NCI-H446 treated with DMSO at 0.1 percent for 48 hours (cell line): Measurements from ENCODE around the gene EML6.
A peak's percentile ranks its signal among the peaks of the same experiment; 100 is the strongest.

Source experiments
- DNase-seq: peaks from one replicate; lab custom pipeline; 2025; lab: John Stamatoyannopoulos, UW

EML6 gene

DNA sequence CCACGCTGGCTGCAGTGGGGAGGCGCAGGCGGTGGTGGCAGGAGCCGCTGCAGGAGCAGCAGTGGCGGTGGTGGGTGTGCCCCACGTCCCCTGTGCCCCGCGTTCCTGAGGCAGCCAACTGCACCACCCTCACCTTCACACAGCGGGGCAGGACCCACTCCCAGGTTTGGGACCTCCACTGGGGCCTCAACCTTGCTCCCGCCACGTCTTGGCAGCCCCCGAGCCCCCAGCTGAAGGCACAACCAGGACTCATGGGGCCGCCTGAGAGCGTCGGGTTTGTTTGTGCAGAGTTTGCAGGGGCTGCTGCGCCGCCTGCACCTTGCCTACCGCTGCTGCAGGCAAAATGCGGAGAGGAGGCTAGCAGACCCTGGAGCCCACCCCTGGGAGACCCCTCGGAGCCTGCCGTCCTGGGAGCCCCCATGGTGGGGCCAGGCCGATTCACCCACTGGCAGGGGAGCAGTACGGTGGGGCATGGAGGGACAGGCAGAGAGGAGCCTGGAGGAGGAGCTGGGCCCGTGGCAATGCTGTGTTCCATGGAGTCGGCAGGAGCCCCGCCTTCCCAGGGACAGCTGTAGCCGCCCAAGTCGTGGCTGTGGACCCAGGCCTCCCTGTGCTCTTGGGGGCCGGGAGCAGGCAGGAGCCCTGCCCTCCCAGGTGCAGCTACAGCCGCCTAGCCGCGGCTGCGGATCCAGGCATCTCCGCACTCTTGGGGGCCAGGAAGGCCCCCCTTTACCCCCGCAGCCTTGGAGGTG, 14.7 kb upstream of the EML6 start:
- DNase-seq: no peak

DNA sequence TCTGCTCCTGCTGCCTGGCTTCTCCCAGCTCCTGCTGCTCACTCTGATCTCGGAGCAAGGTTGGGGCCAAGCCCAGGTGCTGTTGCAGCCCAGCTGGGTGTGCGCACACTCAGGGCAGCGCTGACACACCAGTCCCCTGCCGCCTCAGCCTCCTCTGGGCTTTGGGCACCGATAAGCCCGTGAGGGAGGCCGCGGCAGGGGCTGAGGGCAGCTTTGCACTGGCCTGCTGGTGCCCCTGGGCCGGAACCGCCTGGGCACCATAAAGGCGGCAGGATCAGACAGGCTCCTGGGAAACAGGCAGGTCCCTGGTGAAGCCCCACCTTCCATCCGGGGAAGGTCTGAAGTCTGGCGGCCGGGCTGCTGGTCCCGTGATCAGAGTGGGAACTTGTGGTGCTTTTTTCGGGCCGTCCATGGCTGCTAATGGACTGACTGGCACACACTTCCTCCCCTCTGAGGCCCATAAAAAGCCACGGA, 14.1 kb upstream of the EML6 start:
- DNase-seq: no peak

DNA sequence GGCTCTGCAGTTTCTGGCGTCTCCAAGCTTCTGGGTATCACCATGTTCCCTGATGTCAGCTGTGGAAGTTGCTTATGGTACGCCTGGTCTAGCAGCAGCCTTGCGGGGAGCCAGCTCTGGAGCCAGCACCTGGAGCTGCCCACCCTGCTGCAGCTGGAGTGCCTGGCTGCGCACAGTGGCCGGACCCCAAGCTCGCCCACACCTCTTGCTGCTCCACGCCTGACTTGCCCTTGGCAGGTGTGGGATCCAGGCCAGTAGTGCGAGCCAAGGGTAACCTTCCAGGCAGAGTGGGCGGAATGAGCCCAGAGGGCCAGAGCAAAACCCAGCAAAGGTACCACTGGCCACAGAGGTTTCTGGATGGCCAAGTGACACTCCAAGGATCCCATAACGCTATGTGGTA, 13.2 kb upstream of the EML6 start:
- no peak for DNase-seq

DNA sequence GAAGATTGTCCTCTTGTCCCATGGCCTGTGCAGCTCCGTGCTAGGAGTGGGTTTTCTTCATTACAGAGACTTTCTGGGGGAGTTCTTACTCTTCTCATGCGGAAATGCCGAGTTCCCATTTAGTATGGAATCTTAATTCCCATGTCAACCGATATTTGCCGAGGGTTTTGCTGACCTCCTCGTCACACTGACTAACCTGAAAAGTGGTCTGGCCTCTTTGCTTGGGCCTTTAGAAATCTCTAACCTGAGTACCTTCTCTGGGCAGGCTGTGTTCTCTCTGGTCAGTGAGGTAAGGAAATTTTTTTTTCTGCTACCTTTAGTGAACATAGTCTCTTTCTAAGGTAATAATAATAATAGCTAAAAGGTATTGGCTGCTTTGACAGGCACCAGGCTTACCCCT, 10.9 kb upstream of the EML6 start:
- no peak for DNase-seq

DNA sequence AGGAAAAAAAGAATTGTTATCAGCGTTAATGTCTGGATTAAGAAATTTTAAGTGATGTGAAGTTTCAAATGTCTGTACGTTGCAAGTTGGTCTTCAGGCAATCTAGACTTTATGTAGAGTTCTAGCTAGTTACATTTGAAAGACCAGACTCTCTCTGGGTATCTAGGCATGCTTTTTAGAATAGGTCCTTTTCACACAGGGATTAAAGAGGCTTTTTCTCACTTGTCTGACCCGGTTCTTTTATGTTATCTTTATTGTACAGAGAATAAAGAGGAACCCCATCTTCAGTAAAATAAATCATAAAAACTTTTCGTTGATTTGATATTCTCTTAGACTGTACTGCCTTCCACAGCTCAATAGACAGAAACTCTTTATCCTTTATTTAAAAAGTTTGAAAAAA, 8.5 kb upstream of the EML6 start:
- DNase-seq: no peak

DNA sequence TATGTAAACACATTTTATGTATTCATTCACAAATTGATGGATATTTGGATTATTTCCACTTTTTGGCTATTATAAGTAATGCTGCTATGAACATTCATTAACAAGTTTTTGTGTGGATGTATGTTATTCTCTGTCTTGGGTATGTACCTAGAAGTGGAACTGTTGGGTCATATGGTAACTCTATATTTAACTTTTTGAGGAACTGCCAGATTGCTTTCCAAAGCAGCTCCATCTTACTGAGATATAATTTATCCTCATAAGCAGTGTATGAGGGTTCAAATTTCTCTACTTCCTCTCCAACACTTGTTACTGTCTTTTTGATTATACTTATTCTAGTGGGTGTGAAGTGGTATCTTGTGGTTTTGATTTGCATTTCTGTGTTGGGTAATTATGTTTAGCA, 7.1 kb upstream of the EML6 start:
- no peak for DNase-seq

DNA sequence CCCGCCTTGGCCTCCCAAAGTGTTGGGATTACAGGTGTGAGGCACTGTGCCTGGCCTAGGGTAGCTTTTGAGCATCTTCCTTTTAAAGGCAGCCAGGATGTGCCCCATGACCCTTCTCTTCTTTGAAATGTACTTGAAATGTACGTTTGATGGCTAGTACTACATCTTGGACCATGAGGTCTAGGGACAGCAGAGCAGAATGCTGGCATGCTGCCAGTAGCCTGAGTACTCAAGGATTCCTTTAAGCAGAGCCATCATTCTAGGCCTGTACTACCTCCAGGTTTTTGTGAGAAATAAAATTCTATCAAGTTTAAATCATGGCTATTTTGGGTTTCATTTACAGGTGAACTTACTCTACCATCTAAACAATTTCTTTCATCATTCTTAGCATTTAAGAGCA, 2.9 kb upstream of the EML6 start:
- no peak for DNase-seq

DNA sequence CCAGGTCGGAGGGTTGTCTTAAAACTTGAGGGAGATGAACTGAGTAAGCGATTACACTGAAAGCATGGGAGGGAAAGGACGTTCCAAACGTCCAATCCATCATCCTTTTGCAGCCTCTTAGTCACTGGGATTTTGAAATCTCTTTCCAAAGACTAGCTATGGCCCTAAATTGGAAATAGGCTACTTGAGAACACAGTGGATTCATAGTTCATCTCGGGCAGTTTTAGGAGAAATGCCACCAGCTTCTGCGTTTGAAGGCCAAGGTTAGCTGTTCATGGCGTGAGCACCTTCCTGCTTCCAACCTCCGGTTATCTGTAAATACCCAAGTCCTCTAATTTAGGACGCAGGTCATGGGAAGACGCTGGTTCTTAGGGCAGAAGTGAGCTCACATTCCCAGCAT, 821 bp upstream of the EML6 start:
- DNase-seq: no peak

DNA sequence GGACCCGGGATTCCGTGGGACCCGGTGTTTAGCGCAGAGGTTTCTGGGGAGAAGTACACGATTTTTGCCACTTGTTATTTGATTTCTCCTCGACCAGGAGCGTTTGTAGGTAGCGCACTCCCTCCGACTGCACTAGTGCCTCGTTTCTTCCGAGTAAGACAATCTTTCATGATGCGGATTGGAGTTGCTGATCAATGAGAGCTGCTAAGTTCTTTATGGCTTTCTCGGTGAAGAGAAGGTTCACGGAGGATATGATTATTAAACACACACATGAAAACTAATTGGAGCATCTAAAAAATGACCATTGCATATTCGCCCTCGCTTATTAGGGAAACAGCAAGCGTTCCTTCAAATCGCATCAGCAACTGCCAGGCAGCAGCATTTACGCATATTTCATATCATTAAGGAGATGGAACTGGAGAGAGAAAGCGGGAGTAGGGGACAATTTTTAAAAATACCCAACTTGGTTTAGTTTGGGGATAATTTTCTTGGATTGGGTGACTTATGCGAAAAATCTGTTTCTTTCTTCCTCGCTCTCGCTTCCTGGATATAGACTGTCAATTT, 616 bp downstream of the EML6 start:
- no peak for DNase-seq

DNA sequence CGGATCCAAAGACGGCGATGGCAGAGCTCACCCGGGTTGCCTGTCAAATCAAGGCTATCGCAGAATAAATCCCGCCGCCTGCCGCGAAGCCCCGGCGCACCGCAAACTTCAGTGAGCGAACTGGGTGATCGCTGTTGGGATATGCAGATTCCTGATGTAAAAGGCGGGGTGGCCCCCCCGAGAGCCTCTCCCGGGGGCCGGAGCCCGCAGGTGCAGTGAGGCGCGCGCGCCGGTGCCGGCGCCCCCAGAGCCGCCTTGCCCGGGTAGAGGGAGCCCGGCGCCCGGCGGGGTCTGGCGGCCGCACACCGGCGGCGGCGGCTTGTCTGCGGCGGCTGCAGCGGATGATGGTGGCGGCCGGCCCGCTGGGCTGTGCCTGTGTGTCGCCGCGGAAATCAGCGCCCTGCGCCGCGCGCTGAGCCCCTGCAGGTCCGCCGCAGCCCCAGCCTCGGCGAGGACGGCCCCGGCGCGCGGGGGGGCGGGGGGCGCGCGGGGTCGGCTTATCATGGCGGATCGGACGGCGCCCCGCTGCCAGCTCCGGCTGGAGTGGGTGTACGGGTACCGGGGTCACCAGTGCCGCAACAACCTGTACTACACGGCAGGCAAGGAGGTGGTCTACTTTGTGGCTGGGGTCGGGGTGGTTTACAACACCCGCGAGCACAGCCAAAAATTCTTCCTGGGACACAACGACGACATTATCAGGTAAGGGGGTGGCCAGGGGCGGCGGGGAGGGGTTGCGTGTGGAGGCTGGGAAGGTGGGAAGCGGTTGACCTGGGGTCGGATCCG, 1.3 kb downstream of the EML6 start:
- DNase-seq: no peak

DNA sequence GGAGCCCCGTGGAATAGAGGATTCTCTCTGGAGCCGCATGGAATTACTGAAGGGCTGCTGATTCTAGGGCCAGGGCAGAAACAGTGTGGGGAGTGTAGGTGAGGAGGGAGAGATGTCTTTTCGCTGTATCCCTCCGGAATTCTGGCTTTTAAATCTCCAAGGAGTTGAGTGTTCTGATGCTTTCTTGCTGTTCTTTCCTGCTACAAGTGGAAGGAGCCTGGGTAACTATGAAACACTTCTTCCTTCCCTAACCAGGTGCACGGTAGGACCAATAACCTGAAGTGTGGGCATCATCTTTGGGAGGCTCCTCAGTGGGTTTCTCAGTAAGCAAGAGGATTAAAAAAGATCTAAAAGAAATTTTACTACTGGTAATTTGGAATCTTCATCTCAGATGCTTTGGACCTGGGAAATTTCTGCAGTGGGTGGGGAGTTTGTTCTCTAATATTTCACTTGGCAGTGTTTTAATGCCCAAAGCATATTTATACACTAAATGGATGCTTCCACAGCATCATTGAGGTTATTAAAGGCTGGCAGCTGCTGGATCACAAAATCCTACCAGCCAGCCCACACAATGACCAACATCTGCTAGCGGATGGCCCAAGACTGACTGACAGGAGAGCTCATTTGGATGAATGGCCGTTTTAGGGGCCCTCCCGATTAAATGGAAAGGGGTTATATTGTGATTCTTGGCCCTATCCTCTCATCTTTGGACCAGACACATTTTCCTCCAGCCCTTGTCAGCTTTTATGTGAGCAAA, 2.1 kb downstream of the EML6 start:
- DNase-seq: no peak

DNA sequence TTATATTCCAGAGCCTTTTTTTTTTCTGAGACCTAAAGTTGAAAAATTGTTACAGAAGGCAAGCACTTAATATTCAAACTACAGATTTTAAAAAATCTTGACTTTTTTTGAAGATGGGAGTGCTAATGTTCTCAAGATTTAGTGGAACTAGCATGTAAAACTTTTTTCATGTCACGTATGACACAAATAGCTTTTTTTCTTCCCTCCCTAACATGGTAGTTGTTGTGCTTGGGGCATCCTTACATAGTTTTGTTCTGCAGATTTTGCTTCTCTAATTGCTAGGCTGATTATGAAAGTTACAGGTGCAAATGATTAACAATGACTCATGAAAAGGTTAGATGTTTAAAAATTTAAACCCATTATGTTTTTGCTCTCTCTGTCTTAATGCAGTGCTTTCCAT, 3.0 kb downstream of the EML6 start:
- DNase-seq: no peak

DNA sequence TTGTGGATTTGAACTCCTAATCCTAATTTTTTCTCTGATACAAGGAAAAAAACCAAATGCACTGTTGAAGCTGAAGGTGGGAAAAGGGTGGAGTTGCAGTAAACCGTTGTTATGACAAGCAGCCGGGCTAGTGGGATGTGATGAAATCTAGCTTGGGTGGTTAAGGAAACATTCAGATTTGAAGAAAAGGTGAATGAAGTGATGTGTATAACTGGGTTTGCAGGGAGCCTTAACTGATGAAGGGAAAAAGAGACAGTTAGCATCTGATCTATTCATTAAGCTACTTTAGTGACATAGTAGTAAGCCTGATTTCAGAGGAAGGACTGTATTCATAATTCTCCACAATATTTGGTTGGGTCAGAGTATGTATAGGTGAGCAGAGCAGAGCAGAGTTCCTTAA, 3.5 kb downstream of the EML6 start:
- DNase-seq: no peak

DNA sequence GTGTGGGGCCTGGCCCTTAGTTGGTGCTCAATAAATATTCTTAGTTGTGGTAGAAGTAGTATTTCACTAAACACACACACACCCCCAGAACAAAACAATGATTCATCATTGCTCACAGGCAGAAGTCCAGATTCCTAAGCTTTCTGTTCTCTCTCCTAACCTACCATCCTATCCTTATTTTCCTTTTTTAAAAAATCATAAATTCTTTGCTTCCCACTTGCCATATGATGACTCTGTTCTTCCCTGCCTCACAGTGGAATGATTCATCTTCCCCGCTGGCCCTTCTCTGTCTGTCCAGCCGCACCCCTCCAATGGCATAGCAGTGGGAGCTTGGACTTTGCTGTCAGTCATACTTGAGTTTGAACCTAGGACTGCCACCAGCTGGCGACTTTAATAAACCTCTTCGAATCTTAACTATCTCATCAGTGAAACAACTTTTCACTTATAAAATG, 5.2 kb downstream of the EML6 start:
- no peak for DNase-seq

DNA sequence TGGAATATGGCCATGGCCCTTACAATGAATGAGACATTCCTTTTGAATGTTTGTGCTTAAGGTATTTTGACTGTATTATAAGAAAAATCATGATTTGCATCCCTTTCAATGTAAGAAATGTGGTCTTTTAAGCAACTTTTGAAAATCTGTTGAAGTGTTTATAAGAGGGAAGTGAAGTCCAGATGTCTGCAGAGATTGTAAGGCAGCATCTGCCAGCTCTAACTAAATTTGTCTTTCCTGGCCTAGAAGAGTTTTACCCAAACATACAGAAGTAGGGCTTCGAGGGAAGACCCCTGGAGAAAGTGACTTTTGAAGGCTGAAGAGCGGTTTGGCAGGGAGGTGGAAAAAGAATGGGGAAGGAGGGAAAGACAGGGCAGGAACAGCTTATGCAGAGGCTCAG, 12.2 kb downstream of the EML6 start:
- no peak for DNase-seq

DNA sequence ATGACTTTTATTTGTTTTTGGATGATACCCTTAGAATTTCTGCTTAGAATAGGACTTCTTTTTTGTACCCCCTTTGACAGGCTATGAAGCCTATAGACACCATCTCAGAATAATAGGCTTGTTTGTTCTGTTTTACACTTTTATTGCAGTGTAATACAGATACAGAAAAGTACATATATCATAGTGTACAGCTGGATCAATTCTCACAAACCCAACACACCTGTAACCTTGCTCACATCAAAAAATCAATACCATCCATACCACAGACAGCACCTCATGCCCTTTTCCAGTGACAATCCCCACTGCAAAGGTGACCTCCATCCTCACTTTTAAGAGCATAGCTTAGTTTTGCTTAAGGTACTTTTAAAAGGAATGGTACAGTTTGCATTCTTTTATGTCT, 14.8 kb downstream of the EML6 start:
- no peak for DNase-seq

DNA sequence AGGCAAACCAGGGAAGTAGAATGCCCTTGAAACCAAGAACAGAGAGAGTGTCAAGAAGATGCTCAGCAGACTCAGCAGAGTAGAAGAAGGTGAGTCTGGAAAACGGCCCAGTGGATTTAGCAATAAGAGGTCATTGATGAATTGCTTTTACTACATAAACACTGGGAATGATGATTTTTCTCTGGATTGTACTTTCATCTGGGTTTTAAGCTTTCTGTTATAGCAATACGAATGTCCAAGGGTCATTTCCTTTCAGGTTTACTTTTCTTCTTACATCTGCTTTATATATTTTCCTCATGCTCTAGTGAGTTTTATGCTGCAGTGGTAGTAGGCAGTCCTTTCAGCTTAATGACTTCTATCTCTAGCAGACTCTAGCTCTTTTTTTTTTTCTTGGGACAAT, 16.9 kb downstream of the EML6 start:
- no peak for DNase-seq

DNA sequence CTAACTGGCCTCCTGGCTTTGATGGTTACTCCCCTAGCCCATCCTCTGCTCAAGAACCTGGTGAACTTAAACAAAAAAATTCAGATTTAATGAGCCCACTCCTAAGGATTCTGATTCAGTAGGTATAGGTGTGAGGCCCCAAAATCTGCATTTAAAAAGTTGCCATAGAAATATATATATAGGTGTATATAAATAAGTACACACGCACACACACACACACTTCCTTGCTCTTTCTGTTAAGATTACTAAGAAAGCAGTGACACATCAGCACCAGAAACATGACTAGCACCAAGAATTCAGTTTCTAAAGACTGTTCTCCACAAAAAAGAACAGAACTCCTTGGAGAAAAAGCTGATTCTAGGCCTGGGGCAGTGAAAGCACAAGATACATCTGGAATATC, 17.8 kb downstream of the EML6 start:
- DNase-seq: no peak

DNA sequence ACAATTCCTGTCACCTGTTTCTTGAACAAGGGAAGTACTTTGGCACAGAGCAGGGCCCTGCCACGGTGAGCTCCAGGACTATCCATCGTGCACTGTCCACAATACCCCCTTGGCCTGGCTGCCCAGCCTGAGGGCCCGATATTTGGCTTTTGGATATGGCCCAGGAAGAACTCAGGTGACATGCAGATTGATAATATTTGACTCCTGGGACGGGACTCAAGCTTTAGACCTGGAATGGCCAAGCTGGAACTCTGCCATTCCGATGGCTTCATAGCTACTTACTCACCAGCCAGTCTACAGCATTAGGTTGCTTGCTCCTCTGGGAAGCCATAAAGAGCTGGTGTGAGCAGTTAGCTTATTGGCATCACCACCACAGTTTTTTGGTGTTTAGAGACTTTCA, 26.6 kb downstream of the EML6 start:
- DNase-seq: peak; percentile 25

DNA sequence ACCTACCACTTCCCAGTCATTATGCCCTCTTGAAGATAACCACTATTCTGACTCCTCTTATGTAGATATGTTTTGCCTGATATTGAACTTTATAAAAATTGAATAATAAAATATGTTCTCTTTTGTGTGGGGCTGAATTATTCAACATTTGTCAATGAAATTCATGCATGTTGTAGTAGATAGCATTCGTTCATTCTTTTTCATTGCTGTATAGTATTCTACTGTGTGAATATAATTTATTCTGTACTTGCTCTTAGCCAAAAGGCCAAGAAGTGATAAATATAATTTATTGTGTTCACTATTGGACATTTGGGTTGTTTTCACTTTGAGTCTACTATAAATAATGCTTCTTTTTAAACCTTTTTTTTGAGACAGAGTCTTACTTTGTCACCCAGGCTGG, 29.0 kb downstream of the EML6 start:
- no peak for DNase-seq

DNA sequence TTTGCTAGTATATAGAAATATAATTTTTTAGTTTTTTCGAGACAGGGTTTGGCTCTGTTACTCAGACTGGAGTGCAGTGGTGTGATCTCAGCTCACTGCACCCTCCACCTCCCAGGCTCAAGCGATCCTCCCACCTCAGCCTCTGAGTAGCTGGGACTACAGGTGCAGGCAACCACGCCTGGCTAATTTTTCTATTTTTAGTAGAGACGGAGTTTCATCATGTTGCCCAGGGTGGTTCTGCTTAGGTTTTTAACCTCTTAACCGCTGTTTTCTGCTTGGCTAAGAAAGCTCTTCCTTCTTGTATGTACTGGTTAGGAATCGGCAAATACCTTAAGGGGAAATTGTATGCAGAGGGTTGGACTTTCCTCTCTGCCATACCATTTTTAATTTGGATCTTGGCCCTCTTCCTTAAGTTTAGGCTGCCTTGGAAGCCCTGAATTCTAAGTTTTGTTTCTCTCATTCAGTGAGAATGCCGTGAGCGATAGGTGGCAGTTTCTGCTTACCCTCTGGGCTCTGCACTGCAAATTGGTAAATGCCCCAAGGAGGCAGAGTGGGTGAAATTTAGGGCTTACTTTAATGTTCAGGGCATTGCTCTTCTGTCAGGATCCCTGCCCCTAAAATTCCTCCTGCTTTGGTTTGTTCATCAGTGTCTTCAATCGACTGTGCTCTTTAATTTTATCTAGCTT, 32.3 kb downstream of the EML6 start:
- DNase-seq: no peak

DNA sequence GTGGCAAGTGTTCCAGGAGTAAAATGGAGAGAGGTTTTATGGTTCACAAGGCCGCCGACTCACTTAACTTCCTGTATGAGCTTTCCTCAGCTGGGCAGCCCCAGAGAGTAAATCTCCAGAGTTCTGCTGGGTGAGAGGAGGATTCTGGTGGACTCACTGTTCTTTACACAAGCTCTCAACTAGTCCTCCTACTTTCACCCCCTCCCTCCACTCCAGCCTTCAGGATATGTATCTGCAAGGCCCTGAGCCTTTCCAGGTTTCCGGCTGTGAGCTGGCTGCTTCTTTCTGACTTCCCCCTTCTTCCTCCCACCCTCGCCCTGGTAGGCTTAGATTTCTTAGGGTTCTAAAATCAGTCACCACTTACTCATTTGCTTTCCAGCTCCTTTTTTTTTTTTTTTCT, 34.0 kb downstream of the EML6 start:
- no peak for DNase-seq
